ENCODE results near the gene HBEGF. TPM values are rescaled to one million over a fixed set of nuclear protein-coding genes. Genes with fewer than 3 reads are reported as not detected.

Gene HBEGF
- total RNA-seq, 2 donors from 2014 or later, result 1.4 to 2.1 TPM

- no peak overlapping the region for H3K4me3 Mint-ChIP-seq
- peaks cover 5% of the 10 kb centered on the region for H3K36me3 Mint-ChIP-seq (ENCODE audit: low read depth)
- WGBS, 2 experiments (ENCODE audit: insufficient coverage in 1 of 2, insufficient read length in 1 of 2), result 88 to 89% methylated on average over 1 of the region's 1 CpG
- no peaks in the 10 kb centered on the region for H3K4me1 ChIP-seq (ENCODE audit: control insufficient read depth, insufficient read depth, low read length)
- H3K9me3 ChIP-seq (ENCODE audit: control insufficient read depth, low read length), result no peaks in the 10 kb centered on the region
- H3K27me3 ChIP-seq (ENCODE audit: control insufficient read depth, insufficient read depth, low read length, poor library complexity, severe bottlenecking), result no peaks in the 10 kb centered on the region
- H3K4me3 ChIP-seq (ENCODE audit: low read length), result no peak overlapping the region
- H3K4me1 Mint-ChIP-seq, result peaks cover 14% of the 10 kb centered on the region
- TF ChIP-seq CTCF (conservative IDR thresholded peaks at IDR 0.05), result no peak
- no peak for DNase-seq
- no peaks in the 10 kb centered on the region for H3K9me3 Mint-ChIP-seq
- H3K9ac ChIP-seq (ENCODE audit: extremely low read depth, low read length, poor library complexity, severe bottlenecking), result no peak overlapping the region
- no peaks in the 10 kb centered on the region for H3K27me3 Mint-ChIP-seq (ENCODE audit: insufficient read depth)
- H3K36me3 ChIP-seq (ENCODE audit: control insufficient read depth, insufficient read depth, low read length), result no peaks in the 10 kb centered on the region
- H3K27ac Mint-ChIP-seq, result no peak overlapping the region
- no peak overlapping the region for H3K27ac ChIP-seq (ENCODE audit: low read depth, low read length)
Measured at GRCh38 chr5:140331638-140332037, 14.8 kb downstream of the HBEGF start.

- WGBS, 2 experiments (ENCODE audit: insufficient coverage in 1 of 2, insufficient read length in 1 of 2), result 89 to 90% methylated on average over 5 of the region's 5 CpGs
- no peak overlapping the region for H3K4me3 Mint-ChIP-seq
- Histone ChIP-seq H3K9me3 (ENCODE audit: control insufficient read depth, low read length) (no peaks in the 10 kb centered on the region), H3K27ac (ENCODE audit: low read depth, low read length) (no peak overlapping the region), H3K27me3 (ENCODE audit: control insufficient read depth, insufficient read depth, low read length, poor library complexity, severe bottlenecking) (no peaks in the 10 kb centered on the region), H3K4me1 (ENCODE audit: control insufficient read depth, insufficient read depth, low read length) (no peaks in the 10 kb centered on the region), H3K4me3 (ENCODE audit: low read length) (no peak overlapping the region), H3K9ac (ENCODE audit: extremely low read depth, low read length, poor library complexity, severe bottlenecking) (no peak overlapping the region), H3K36me3 (ENCODE audit: control insufficient read depth, insufficient read depth, low read length) (no peaks in the 10 kb centered on the region)
- H3K27me3 Mint-ChIP-seq (ENCODE audit: insufficient read depth), result no peaks in the 10 kb centered on the region
- no peak for TF ChIP-seq CTCF (conservative IDR thresholded peaks at IDR 0.05)
- H3K27ac Mint-ChIP-seq, result no peak overlapping the region
- H3K4me1 Mint-ChIP-seq, result peaks cover 16% of the 10 kb centered on the region
- H3K9me3 Mint-ChIP-seq, result no peaks in the 10 kb centered on the region
- peaks cover 5% of the 10 kb centered on the region for H3K36me3 Mint-ChIP-seq (ENCODE audit: low read depth)
- no peak for DNase-seq
Measured at GRCh38 chr5:140329739-140330481, 16.5 kb downstream of the HBEGF start.

GRCh38 chr5:140328036-140328764, 18.2 kb downstream of the HBEGF start:
- Mint-ChIP-seq H3K27ac (peak overlapping the region; percentile 87), H3K4me3 (no peak overlapping the region), H3K27me3 (ENCODE audit: insufficient read depth) (no peaks in the 10 kb centered on the region), H3K9me3 (no peaks in the 10 kb centered on the region), H3K36me3 (ENCODE audit: low read depth) (no peaks in the 10 kb centered on the region), H3K4me1 (peaks cover 32% of the 10 kb centered on the region)
- no peak for TF ChIP-seq CTCF (conservative IDR thresholded peaks at IDR 0.05)
- DNase-seq, result no peak
- Histone ChIP-seq H3K27me3 (ENCODE audit: control insufficient read depth, insufficient read depth, low read length, poor library complexity, severe bottlenecking) (no peaks in the 10 kb centered on the region), H3K9me3 (ENCODE audit: control insufficient read depth, low read length) (no peaks in the 10 kb centered on the region), H3K4me3 (ENCODE audit: low read length) (no peak overlapping the region), H3K27ac (ENCODE audit: low read depth, low read length) (no peak overlapping the region), H3K4me1 (ENCODE audit: control insufficient read depth, insufficient read depth, low read length) (peaks cover 10% of the 10 kb centered on the region), H3K36me3 (ENCODE audit: control insufficient read depth, insufficient read depth, low read length) (no peaks in the 10 kb centered on the region), H3K9ac (ENCODE audit: extremely low read depth, low read length, poor library complexity, severe bottlenecking) (no peak overlapping the region)
- 84 to 86% methylated on average over 6 to 8 of the region's 8 CpGs for WGBS, 2 experiments (ENCODE audit: insufficient coverage in 1 of 2, insufficient read length in 1 of 2)
